GM13977 (cell line): ENCODE results near the gene ITPK1.

Experiments used
- DNase-seq: peaks from one replicate; pipeline ENCODE4 v3.0.0; 2012; ENCODE audit warnings: low spot score
- in situ Hi-C: fragments of 300-500 bp; cut with MboI; formaldehyde crosslinking; loops from one replicate; pipeline ENCODE4 v1.12.0; 2022; ENCODE audit warnings: low sequenced_read_pairs, low pct_unique_long_range_greater_than_20kb, mixed read lengths, inconsistent platforms; ENCODE audit not compliant: unreplicated experiment
- TF ChIP-seq, protein P1 (sequence below): IDR thresholded peaks from 2 replicates; pipeline ENCODE4 v1.5.1; 2012; ENCODE audit warnings: mild to moderate bottlenecking, control low read depth; ENCODE audit not compliant: insufficient read depth; ENCODE audit errors: extremely low read depth, missing control alignments

Gene ITPK1

DNA sequence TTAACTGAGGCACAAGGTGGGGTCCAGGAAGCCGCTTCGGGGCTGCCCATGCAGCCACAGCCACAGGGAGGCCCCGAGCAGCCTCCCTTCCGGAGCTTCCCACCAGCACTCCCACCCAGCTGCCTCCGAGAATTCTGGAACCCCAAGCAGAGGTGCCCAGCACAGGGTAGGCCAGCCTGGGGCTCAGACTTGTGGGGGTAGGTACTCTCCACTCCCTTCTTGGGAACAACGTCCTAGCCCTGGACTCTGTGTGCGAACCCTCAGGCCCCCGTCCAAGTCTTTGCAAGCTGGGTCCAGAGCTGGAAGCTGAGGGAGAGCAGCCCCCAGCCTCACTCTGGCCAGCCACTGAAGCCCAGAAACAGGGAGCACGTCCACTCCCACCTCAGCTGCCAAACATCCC, 16.1 kb downstream of the ITPK1 start:
- DNase-seq, result no peak
- in situ Hi-C loops, result no loop called here
- TF ChIP-seq, protein P1, sequence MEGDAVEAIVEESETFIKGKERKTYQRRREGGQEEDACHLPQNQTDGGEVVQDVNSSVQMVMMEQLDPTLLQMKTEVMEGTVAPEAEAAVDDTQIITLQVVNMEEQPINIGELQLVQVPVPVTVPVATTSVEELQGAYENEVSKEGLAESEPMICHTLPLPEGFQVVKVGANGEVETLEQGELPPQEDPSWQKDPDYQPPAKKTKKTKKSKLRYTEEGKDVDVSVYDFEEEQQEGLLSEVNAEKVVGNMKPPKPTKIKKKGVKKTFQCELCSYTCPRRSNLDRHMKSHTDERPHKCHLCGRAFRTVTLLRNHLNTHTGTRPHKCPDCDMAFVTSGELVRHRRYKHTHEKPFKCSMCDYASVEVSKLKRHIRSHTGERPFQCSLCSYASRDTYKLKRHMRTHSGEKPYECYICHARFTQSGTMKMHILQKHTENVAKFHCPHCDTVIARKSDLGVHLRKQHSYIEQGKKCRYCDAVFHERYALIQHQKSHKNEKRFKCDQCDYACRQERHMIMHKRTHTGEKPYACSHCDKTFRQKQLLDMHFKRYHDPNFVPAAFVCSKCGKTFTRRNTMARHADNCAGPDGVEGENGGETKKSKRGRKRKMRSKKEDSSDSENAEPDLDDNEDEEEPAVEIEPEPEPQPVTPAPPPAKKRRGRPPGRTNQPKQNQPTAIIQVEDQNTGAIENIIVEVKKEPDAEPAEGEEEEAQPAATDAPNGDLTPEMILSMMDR, result no peak

DNA sequence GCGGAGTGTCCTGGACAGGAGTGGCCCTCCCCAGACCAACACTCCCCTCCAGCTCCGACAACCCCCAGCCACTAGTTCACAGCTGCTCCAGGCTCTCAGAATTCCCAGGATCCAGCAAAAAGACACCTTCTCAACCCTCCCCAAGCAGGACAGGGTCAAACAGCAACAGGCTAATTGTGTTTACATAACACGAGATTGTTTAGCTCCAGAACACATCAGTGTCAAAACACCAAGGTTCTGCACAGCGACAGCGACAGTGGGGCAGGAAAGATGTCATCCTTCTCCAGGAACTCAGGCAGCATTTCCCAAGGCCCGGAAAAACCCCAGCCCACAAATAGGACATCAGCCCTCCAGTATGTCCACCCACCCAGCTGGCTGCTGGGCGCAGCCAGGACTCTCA, 16.5 kb downstream of the ITPK1 start:
- no peak for DNase-seq
- in situ Hi-C loops, result no loop called here
- TF ChIP-seq, protein P1, result no peak

DNA sequence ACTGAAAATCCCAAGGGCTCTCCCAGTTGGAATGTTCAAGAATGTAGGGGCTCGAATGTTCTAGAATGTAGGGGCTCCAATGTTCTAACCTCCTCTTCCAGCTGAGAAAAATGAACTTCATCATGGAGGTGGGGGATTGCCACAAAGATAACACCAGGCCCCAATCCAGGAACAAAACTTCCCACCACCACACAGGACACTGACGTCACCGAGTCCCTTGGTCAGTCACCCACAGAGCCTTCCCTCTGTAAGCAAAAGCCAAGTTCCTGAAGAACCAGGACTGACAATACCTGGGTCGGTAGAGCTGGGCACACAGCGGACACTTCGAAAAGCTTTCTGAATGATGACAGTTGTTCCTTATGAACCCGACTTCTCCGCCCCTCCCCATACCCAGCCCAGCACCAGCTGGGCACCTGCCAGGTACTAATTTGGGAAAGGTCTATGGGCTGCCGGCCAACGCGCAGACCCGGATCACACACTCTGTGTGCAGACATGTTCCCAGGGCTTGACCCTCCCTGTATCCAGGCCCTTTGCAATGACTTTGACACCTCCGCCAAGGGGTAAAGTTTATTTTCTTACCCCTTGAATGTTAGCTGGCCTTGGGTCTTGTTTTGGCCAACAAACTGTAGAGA, 18.9 kb downstream of the ITPK1 start:
- DNase-seq, result no peak
- in situ Hi-C loops, result no loop called here
- TF ChIP-seq, protein P1, result no peak

DNA sequence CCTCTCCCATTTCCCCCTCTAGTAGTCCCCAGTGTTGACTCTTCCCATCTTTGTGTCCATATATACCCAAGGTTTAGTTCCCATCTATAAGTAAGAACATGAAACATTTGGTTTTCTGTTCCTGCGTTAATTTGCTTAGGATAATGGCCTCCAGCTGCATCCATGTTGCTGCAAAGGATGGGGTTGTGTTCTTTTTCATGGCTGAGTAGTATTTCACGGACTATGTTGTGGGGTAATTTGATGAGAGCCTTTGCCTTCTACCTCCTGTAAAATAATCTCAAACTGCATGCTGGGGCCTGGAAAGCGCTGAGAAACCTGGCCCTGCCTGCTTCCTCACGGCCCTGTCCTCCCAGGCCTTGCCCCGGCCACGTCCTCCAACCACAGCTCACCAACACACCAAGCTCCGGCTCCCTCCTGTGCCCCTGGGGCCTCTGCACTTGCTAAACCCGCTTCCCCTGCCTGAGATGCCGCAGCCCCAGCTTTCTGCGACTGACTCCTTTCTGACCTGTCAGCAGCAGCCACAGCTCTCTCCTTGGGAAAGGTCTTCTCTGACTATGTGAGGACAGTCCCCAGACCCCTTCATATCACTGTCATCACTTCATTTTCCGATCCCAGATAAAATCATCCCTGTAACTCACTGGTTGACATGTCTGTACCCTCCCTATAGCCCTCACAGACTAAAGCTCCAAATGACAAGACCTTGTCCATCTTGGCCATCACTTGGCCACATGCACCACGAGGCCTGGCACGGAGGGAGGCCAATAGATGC, 19.8 kb downstream of the ITPK1 start:
- in situ Hi-C loops, result no loop called here
- TF ChIP-seq, protein P1, result no peak
- DNase-seq, result no peak

DNA sequence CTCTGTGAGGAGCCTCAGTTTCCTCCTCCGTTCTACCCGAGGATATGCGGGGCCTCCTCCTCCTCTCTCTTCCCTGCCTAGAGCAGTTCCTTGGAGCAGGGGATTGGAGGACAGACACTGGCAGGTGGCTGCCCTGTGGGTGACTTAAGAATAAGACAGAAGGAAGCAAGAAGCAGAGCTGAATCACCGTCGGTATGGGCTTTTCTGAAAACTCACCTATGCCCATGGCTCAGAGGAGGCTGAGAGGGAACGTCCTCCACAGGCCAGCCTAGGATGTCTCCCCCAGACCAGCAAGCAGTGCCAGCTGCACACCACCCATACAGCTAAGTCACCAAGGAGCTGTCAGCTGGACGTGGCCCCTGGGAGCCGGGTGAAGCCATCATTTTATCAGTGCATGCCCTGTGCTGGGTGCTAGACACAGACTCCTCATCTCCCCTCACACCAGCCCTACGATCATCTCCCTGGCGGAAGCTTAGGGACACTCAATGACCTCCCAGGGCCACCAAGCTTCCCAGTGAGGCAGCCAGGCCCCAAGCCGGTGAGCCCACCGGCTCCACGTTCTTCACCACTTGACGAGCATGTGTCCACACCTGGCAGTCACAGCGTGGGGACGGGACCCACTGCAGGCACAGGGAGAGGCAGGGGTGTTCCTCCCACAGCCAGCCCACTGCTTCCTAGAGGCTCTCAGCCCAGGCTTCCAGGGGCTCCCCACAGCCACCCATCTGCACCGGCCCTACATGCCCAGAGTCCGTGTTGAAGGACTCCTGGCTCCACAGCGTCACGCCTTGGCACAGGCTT, 21.4 kb downstream of the ITPK1 start:
- DNase-seq, result no peak
- in situ Hi-C loops, result no loop called here
- TF ChIP-seq, protein P1, result no peak
